GM18507 (cell line): ENCODE measurements around the gene PEPD.

Experiments used
- DNase-seq: peaks from one replicate; pipeline ENCODE4 v3.0.0; 2011; ENCODE audit warnings: low read depth; ENCODE audit not compliant: insufficient read length; ENCODE audit errors: extremely low spot score
- FAIRE-seq: peaks from 2 replicates; lab custom pipeline; 2011; peaks lifted over from hg19 to GRCh38; lab: Jason Lieb, UNC

PEPD gene

GRCh38 chr19:33357556-33357955 lies 164.0 kb downstream of the PEPD start:
- no peak for FAIRE-seq
- DNase-seq, result no peak

DNA sequence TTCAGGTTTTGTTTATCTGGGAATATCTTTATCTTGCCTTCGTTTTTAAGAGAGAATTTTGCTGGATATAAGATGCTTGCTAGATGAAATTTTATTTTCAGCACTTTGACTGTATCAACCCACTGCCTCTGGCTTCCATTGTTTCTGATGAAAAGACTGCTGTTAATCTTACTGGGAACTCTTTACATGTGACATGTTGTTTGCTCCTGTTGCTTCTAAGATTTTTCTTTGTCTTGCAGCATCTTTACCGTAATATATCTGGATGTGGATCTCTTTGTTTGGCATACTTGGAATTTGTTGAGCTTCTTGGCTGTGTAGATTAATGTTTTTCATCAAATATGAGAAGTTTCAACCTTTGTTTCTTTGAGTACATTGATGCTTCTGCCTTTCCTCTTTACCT lies 166.1 kb downstream of the PEPD start:
- FAIRE-seq (no peak), DNase-seq (no peak)

GRCh38 chr19:33350538-33351309 lies 170.9 kb downstream of the PEPD start:
- FAIRE-seq (no peak), DNase-seq (no peak)

- FAIRE-seq (no peak), DNase-seq (no peak)
These were observed 172.0 kb downstream of the PEPD start for GRCh38 chr19:33349319-33350289.

DNA sequence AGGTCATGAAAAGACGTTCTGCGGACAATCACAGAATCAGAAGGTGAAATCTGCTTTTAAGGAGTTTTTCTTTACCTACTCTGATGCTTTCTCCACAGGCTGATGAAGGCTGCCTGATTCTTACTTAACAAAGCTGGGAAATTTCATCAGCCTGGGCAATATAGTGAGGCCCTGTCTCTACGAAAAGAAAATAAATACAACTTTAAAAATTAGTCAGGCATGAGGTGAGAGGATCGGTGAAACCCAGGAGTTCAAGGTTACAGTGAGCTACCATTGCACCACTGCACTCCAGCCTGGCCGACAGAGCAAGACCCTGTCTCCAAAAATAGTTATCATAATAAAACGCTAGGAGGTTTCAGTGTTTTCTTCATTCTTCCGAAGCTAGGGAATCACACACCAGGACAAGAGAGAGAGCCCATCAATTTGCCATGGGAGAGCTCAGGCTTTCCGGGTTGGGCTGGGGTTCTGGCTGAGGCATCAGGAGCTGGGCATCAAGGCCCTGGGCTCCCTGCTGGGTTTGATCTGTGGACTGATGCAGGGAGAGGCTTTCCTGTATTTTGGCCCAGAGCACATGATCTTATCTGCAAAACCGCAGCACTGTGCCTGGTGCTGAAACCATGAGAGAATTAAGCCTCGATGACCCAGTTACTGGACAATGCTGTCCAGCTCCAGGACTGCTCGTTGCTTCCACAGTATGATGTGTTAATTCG lies 173.1 kb downstream of the PEPD start:
- DNase-seq (no peak), FAIRE-seq (no peak)

GRCh38 chr19:33347300-33347699 lies 174.3 kb downstream of the PEPD start:
- DNase-seq, result no peak
- no peak for FAIRE-seq

DNA sequence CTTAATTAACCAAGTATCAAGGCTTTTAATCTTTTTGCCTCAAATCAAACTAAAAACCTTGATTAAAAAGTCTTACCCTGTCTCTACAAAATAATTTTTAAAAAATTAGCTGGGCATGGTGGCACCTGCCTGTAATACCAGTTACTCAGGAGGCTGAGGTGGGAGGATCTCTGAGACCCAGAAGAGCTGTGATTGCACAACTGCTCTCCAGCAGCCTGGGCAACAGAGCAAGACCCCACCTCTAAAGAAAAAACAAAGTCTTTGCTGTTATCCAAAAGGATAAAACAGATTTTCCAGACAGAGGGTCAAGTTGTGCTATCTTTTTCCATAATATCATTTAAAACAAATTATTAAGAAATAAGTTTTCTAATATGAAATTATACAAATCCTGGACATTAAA lies 174.9 kb downstream of the PEPD start:
- FAIRE-seq (no peak), DNase-seq (no peak)

DNA sequence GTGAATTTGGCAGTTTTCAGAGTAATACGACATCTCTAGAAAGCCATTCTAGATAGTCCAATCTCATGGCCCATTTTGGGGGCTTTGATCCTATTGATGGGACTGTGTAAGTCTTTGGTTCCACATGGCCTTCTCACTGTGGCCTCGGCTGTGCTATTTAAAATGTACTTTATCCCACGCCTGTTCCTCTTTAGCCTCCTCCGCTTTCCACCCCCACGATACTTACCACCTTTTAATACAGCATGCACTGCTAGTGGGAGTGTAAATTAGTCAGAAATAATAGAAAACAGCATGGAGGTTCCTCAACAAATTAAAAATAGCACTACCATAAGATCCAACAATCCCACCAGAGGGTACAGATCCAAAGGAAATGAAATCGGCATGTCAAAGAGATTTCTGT lies 176.4 kb downstream of the PEPD start:
- DNase-seq, result no peak
- no peak for FAIRE-seq

DNA sequence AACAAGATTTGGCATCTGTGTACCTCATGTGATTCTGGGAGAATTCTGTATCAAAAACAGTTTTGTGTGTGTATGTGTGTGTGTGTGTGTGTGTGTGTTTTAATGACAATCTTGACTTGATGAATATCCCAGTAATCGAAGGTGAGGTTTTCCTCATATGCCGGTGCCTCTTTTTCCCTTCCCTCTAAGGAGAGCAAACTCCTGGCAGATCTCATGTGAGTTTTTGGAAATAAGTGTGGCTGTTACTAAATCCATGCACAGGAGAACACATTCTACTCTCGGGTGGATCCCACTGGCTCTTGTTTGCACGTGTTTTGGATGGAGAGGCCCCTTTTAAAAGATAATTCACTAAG lies 177.0 kb downstream of the PEPD start:
- no peak for FAIRE-seq
- DNase-seq, result no peak

DNA sequence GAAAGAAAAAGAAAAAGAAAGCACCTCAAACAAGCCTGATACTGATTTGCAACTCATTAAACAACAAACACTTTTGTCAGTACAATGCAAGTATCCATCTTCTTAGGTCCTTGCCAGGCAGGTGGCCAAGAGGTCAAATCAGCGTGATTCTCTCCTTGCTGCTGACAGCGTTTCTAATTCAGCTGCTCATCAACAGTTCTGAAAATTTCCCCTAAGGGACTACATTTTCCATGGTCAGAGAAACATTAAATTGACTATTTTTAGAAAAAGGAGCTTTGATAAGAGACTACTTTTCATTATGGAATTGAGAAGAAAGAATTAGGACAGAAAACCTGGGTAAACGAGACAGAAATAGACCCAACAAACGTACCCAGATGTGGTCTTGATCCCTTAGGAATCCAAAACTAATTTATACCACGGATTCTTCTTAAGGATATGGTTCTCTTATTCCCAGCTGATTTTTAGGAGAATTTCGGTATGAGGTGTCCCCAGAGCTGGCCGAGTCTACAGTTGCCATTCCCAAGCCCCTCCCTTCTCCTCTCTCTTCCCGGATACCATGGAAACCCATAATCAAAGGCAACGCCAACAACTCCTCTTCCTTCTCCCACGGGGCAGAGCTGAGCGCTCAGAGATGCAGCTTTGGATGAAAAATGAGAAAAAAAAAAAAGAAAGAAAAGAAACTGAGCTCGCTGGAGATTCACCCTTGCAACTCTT lies 177.6 kb downstream of the PEPD start:
- no peak for DNase-seq
- no peak for FAIRE-seq

GRCh38 chr19:33343301-33343700 lies 178.3 kb downstream of the PEPD start:
- DNase-seq (no peak), FAIRE-seq (no peak)

DNA sequence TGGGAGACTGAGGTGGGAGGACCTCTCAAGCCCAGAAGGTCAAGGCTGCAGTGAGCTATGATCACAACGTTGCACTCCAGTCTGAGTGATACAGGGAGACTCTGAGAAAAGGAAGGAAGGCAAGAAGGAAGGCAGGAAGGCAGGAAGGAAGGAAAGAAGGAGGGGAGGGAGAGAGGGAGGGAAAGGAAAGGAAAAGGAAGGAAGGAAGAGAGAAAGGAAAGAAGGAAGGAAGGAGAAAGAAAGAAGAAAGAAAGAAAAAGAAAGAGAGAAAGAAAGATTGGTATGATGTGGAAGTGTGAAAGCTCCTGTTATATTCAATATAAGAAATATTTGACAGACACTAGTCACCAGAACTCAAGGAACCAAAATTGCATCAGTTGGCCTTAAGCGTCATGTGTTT lies 180.6 kb downstream of the PEPD start:
- no peak for FAIRE-seq
- no peak for DNase-seq

DNA sequence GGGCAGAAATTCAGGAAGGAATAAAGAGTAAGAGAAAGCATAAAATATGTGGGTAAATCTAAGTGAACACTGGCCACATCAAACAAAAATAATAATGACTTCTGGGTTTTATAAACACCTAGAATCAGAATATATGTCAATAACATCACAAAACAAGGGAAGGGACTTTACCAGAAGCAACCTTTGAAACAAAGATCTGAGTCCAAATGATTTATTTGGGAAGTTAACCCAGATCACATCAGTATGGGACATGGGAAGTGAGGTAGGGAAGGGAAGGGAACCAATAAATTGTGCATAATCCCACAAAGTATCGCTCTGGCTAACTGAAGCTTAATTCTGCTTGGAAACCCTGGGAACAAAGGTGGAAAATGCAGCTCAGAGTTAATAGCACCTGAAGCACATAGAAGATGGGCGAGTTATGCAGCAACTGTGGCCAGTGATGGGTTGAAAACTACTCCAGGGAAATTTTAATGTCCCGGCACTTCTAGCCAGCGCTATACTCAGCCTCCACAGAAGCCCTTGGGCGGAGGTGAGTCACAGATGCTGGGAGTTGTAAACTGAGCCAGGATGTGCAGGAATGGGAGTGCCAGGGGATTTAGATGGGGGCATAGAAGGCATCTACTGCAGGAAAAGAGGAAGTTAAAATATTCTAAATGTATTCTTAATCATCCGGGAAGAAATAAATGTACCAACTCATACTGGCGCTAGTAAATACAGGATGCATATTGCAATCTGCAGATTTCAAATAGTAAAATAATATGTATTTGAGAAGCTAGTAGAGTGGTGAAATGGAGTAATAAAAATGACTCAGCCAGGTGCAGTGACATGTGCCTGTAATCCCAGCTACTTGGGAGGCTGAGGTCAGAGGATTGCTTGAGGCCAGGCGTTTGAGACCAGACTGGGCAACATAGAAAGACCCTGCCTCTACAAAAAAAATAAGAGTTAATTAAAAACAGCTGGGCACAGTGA lies 182.3 kb downstream of the PEPD start:
- FAIRE-seq (no peak), DNase-seq (no peak)
